HG03175 (cell line): ENCODE data around the gene TGM3.
"Not testable (repeated sequence)": the region's sequence is repeated elsewhere in the genome, so short reads cannot be mapped to it uniquely, and the experiment has no call there.

Experiments used
- ATAC-seq: cut with Tn5 transposase; IDR thresholded peaks from one replicate; pipeline ENCODE4 v1.9.1; 2021; ENCODE audit warnings: mild to moderate bottlenecking, moderate library complexity; ENCODE audit not compliant: unreplicated experiment

Gene TGM3, protein sequence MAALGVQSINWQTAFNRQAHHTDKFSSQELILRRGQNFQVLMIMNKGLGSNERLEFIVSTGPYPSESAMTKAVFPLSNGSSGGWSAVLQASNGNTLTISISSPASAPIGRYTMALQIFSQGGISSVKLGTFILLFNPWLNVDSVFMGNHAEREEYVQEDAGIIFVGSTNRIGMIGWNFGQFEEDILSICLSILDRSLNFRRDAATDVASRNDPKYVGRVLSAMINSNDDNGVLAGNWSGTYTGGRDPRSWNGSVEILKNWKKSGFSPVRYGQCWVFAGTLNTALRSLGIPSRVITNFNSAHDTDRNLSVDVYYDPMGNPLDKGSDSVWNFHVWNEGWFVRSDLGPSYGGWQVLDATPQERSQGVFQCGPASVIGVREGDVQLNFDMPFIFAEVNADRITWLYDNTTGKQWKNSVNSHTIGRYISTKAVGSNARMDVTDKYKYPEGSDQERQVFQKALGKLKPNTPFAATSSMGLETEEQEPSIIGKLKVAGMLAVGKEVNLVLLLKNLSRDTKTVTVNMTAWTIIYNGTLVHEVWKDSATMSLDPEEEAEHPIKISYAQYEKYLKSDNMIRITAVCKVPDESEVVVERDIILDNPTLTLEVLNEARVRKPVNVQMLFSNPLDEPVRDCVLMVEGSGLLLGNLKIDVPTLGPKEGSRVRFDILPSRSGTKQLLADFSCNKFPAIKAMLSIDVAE

GRCh38 chr20:2295886-2296515 lies at the start of gene TGM3:
Gene TGM3 (plus strand): TSS chr20:2296001. CDS start chr20:2296064, 63 bp downstream.
- no peak for ATAC-seq

- no peak for ATAC-seq
Observed at GRCh38 chr20:2246069-2246491, 49.7 kb upstream of the TGM3 start.

DNA sequence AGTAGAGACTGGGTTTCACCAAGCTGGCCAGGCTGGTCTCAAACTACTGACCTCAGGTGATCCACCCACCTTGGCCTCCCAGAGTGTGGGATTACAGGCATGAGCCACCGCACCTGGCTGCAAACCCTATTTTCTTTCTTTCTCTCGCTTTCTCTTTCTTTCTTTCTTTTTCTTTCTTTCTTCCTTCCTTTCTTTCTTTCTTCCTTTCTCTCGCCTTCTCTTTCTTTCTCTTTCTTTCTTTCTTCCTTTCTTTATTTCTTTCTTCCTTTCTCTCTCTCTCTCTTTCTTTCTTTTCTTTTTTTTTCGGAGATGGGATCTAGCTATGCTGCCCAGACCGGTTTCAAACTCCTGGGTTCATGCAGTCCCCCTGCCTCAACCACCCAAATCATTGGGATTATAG lies 47.0 kb upstream of the TGM3 start:
- ATAC-seq = no peak

DNA sequence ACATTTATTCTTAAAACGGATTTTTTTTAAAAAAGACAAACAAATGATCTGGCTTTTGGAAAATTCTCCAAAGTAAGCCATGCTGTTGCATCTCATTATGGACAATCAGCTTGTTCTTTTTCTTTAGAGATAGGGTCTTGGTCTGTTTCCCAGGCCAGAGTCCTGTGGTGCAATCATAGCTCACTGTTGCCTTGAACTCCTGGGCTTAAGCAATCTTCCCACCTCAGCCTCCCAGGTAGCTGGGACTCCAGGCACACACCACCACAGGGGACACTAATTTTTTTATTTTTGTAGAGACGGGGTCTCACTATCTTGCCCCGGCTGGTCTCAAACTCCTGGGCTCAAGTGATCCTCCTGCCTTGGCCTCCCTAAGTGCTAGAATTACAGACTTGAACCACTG lies 45.9 kb upstream of the TGM3 start:
- ATAC-seq = no peak

GRCh38 chr20:2252419-2252997 lies 43.3 kb upstream of the TGM3 start:
- no peak for ATAC-seq

- ATAC-seq = no peak
Observed at GRCh38 chr20:2253256-2253655, 42.5 kb upstream of the TGM3 start.

DNA sequence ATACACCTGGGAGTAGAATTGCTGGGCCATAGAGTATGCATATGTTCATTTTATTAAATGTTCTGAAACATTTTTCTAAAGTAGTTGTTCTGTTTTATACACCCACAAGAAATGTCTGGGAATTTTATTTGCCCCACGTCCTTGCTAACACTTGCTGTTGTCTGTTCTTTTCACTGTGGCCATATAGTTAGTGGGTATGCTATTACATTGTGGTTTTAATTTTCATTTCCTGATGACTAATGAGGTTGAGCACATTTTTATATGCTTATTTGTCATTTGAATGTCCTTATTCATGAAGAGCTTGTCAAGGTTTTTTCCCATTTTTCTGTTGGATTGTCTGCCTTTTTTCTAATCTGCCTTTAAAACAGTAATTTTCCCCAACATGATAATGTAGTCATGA lies 41.5 kb upstream of the TGM3 start:
- no peak for ATAC-seq

GRCh38 chr20:2255926-2256531 lies 39.8 kb upstream of the TGM3 start:
- no peak for ATAC-seq

- ATAC-seq = no peak
Observed at GRCh38 chr20:2259731-2260130, 36.1 kb upstream of the TGM3 start.

- no peak for ATAC-seq
Observed at GRCh38 chr20:2260250-2260649, 35.6 kb upstream of the TGM3 start.

GRCh38 chr20:2261046-2261485 lies 34.7 kb upstream of the TGM3 start:
- ATAC-seq = no peak

- ATAC-seq = no peak
Observed at GRCh38 chr20:2261629-2262028, 34.2 kb upstream of the TGM3 start.

DNA sequence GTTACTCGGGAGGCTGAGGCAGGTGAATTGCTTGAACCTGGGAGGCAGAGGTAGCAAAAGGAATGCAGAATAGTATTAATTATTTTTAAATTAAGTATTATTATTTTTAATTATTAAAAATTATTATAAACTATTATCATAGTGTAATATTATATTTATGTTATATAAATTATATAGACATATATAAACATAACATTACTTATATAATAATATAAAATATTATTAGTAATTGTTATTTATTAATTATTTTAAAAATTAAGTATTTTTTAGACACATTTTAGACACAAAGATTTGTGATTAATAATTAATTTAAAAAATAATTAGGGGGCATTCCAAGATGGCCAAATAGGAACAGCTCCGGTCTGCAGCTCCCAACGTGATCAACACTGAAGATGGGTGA lies 31.7 kb upstream of the TGM3 start:
- ATAC-seq = no peak

GRCh38 chr20:2264621-2265374 lies 31.0 kb upstream of the TGM3 start:
- ATAC-seq = not testable (repeated sequence)

GRCh38 chr20:2273634-2274302 lies 22.0 kb upstream of the TGM3 start:
- no peak for ATAC-seq

DNA sequence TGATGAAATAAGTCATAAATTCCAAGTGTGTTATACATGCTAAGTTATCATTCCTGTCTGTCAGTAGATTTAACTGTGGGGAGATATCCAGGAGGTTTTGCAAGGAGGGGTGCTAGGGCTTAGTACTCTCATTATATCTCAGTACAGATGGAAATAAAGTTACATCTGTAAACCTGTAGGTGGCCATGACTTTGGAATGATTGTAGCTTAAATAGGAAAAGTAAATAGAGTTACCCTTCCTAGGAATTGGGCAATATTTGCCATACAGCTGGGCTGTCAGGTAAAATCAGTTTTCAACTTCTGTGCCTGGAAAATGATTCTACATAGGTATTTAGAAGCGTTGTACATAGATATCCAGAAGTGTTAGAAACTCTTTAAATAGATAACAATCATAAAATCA lies 19.8 kb upstream of the TGM3 start:
- no peak for ATAC-seq

- no peak for ATAC-seq
Observed at GRCh38 chr20:2279253-2279779, 16.5 kb upstream of the TGM3 start.

DNA sequence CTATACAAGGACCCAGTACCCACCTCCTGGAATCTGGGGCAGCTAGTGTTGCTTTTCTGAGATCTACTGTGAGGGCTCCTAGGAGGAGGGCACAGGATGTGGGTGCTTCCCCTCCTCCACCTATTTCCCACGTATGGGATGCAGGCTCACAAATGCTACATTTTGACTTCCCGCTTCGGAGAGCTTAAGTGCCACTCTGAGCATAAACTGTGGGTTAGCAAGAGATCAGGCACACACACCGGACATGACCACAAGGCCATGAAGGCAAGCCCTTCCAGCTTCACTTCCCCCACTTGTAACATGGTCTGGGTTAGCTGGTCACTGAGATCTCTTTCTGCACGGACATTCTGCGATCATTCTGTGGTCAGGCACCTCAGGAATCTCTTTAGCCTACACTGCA lies 15.7 kb upstream of the TGM3 start:
- no peak for ATAC-seq

GRCh38 chr20:2281563-2281962 lies 14.2 kb upstream of the TGM3 start:
- no peak for ATAC-seq

GRCh38 chr20:2282181-2282580 lies 13.6 kb upstream of the TGM3 start:
- no peak for ATAC-seq
